Endodermal cell (in vitro differentiated cells): Measurements from ENCODE around the gene ZKSCAN1. TPM values are rescaled to one million over a fixed set of nuclear protein-coding genes. Genes with fewer than 3 reads are reported as not detected.

ENCODE experiments used
- DNase-seq: peaks from one replicate; pipeline ENCODE4 v3.0.0-alpha.2; 2017
- H3K27ac ChIP-seq: 2 replicates; pipeline ENCODE4 v1.5.1; 2013; ENCODE audit warnings: mild to moderate bottlenecking, low read depth, low read length, moderate library complexity
- H3K27me3 ChIP-seq: 2 replicates; pipeline ENCODE4 v1.6.1; 2013; ENCODE audit warnings: mild to moderate bottlenecking, low read length, moderate library complexity; ENCODE audit not compliant: insufficient read depth, control insufficient read depth, poor library complexity, severe bottlenecking
- H3K36me3 ChIP-seq: 2 replicates; pipeline ENCODE4 v1.7.0; 2013; ENCODE audit warnings: mild to moderate bottlenecking, low read length, moderate library complexity; ENCODE audit not compliant: control insufficient read depth, insufficient read depth
- H3K4me1 ChIP-seq: one replicate; pipeline ENCODE4 v1.7.0; 2013; ENCODE audit warnings: low read length; ENCODE audit not compliant: control insufficient read depth, insufficient read depth
- H3K4me3 ChIP-seq: 2 replicates; pipeline ENCODE4 v1.5.1; 2013; ENCODE audit warnings: mild to moderate bottlenecking, low read length, moderate library complexity
- H3K9ac ChIP-seq: 2 replicates; pipeline ENCODE4 v1.6.1; 2013; ENCODE audit warnings: mild to moderate bottlenecking, low read length, moderate library complexity; ENCODE audit not compliant: poor library complexity, severe bottlenecking; ENCODE audit errors: extremely low read depth
- H3K9me3 ChIP-seq: 2 replicates; pipeline ENCODE4 v1.6.1; 2013; ENCODE audit warnings: mild to moderate bottlenecking, low read length, moderate library complexity; ENCODE audit not compliant: control insufficient read depth
- H3K27ac Mint-ChIP-seq: 2 replicates; pipeline ENCODE4 v1.8.0; 2020; ENCODE audit warnings: mixed read lengths
- H3K27me3 Mint-ChIP-seq: 2 replicates; pipeline ENCODE4 v1.8.0; 2021; ENCODE audit warnings: mild to moderate bottlenecking, mixed read lengths; ENCODE audit not compliant: insufficient read depth
- H3K36me3 Mint-ChIP-seq: 2 replicates; pipeline ENCODE4 v1.8.0; 2020; ENCODE audit warnings: low read depth, mixed read lengths
- H3K4me1 Mint-ChIP-seq: 2 replicates; pipeline ENCODE4 v1.8.0; 2020; ENCODE audit warnings: mixed read lengths
- H3K4me3 Mint-ChIP-seq: 2 replicates; pipeline ENCODE4 v1.8.0; 2020; ENCODE audit warnings: mild to moderate bottlenecking, moderate library complexity, mixed read lengths
- H3K9me3 Mint-ChIP-seq: 2 replicates; pipeline ENCODE4 v1.8.0; 2020; ENCODE audit warnings: mild to moderate bottlenecking, mixed read lengths
- WGBS, 2 experiments: methylation state at CpG; one replicate each; pipeline versions ENCODE4 v1.1.5 to v1.1.7; 2013; ENCODE audit warnings: missing lambda C conversion rate in 2 of 2, mixed read lengths in 1 of 2; ENCODE audit not compliant: insufficient coverage in 1 of 2, insufficient read length in 1 of 2; 5-methylcytosine and 5-hydroxymethylcytosine counted together
- total RNA-seq, 2 donors: library from RNA; stranded (reverse); fragmentation: NEBNext Ultra II Directional in 1 of 2; extraction: Animal tissue kit (Norgen Biotek cat#: 25700) in 1 of 2; gene quantifications; 2 replicates in 1 of 2; 3 replicates in 1 of 2; pipeline ENCODE4 v1.2.1, GENCODE V29; 2021
- TF ChIP-seq, protein P1 (sequence below): fragments of 200-600 bp; sonication (generic); conservative IDR thresholded peaks from 2 replicates; pipeline ENCODE4 v1.5.0; 2021; ENCODE audit warnings: antibody characterized with exemption, mild to moderate bottlenecking

The ZKSCAN1 gene
- total RNA-seq, 2 donors from 2014 or later: 57.1 to 68.0 TPM

DNA sequence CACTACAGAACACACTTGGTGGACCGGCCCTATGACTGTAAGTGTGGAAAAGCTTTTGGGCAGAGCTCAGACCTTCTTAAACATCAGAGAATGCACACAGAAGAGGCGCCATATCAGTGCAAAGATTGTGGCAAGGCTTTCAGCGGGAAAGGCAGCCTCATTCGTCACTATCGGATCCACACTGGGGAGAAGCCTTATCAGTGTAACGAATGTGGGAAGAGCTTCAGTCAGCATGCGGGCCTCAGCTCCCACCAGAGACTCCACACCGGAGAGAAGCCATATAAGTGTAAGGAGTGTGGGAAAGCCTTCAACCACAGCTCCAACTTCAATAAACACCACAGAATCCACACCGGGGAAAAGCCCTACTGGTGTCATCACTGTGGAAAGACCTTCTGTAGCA is 48.8 kb downstream of the ZKSCAN1 start:
- Histone ChIP-seq H3K27ac (no peak overlapping the region), H3K9me3 (peaks cover 2% of the 10 kb centered on the region), H3K36me3 (peaks cover 73% of the 10 kb centered on the region), H3K4me3 (no peak overlapping the region), H3K27me3 (no peaks in the 10 kb centered on the region), H3K9ac (no peak overlapping the region), H3K4me1 (no peaks in the 10 kb centered on the region)
- 91 to 94% methylated on average over 6 to 9 of the region's 9 CpGs for WGBS, 2 experiments
- TF ChIP-seq, protein P1, sequence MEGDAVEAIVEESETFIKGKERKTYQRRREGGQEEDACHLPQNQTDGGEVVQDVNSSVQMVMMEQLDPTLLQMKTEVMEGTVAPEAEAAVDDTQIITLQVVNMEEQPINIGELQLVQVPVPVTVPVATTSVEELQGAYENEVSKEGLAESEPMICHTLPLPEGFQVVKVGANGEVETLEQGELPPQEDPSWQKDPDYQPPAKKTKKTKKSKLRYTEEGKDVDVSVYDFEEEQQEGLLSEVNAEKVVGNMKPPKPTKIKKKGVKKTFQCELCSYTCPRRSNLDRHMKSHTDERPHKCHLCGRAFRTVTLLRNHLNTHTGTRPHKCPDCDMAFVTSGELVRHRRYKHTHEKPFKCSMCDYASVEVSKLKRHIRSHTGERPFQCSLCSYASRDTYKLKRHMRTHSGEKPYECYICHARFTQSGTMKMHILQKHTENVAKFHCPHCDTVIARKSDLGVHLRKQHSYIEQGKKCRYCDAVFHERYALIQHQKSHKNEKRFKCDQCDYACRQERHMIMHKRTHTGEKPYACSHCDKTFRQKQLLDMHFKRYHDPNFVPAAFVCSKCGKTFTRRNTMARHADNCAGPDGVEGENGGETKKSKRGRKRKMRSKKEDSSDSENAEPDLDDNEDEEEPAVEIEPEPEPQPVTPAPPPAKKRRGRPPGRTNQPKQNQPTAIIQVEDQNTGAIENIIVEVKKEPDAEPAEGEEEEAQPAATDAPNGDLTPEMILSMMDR: no peak
- Mint-ChIP-seq H3K4me1 (no peaks in the 10 kb centered on the region), H3K4me3 (no peak overlapping the region), H3K27ac (no peak overlapping the region), H3K27me3 (no peaks in the 10 kb centered on the region), H3K36me3 (peaks cover 86% of the 10 kb centered on the region), H3K9me3 (peaks cover 27% of the 10 kb centered on the region)
- no peak for DNase-seq

DNA sequence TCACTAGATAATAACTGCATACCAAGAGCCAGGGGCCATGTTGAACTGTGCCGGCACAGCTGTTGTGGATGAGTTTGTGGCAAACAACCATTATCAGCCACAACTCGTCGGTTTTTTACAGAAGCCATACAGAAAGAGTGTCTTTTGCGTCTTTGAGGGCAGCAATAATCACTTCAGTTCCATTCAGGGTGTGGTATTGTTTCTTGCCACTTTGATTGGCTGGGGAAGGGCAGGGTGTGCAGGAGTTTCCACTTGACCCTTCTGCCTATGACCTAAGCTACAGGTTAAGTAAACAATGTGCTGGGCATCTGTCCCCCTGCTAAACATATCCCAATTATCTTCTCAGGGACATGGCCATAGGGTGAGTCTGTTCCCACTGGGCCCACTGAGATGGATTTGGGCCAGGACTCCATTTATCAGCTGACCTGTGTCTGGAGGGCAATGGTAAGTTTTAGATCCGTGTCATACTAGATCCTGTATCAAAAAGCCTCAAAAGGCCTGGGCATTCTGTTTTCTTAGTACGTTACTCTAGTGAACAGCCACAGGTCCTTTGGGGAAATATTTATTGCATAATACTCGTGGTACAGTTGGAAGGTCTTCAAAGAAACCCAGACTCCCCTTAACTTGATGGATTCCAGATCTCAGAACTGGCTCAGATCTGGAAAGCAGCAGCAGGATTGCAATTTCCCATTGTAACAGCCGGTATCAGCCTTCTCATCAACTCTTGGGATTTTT is 50.2 kb downstream of the ZKSCAN1 start:
- no peaks in the 10 kb centered on the region for H3K4me1 ChIP-seq
- no peak overlapping the region for H3K4me3 ChIP-seq
- peaks cover 42% of the 10 kb centered on the region for H3K9me3 Mint-ChIP-seq
- no peaks in the 10 kb centered on the region for H3K27me3 ChIP-seq
- peaks cover 78% of the 10 kb centered on the region for H3K36me3 ChIP-seq
- H3K9ac ChIP-seq: no peak overlapping the region
- no peak overlapping the region for H3K27ac ChIP-seq
- H3K36me3 Mint-ChIP-seq: peaks cover 89% of the 10 kb centered on the region
- H3K27me3 Mint-ChIP-seq: no peaks in the 10 kb centered on the region
- TF ChIP-seq, protein P1: no peak
- no peak for DNase-seq
- H3K9me3 ChIP-seq: peaks cover 17% of the 10 kb centered on the region
- no peaks in the 10 kb centered on the region for H3K4me1 Mint-ChIP-seq
- no peak overlapping the region for H3K27ac Mint-ChIP-seq
- H3K4me3 Mint-ChIP-seq: no peak overlapping the region
- 94 to 95% methylated on average over 7 to 8 of the region's 8 CpGs for WGBS, 2 experiments

DNA sequence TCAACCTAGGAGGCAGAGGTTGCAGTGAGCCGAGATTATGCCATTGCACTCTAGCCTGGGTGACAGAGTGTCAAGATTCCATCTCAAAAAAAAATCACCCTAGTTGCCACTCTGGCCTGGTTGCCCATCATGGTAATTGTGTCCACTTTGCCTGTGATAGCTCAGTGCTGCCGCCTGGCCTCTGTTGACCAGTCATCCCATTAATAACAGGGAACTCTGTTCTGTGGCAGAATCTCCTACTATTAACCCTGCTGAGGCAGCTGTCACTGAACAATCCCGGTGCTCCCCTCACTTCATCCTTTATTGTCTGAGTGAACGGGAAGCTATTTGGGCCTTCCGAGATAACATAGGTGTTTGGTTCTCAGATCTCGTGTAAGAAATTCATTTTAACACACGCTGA is 51.6 kb downstream of the ZKSCAN1 start:
- no peaks in the 10 kb centered on the region for H3K4me1 Mint-ChIP-seq
- no peak overlapping the region for H3K27ac Mint-ChIP-seq
- Histone ChIP-seq H3K4me3 (no peak overlapping the region), H3K9ac (no peak overlapping the region), H3K9me3 (peaks cover 30% of the 10 kb centered on the region), H3K4me1 (no peaks in the 10 kb centered on the region), H3K27ac (no peak overlapping the region), H3K36me3 (peaks cover 79% of the 10 kb centered on the region), H3K27me3 (no peaks in the 10 kb centered on the region)
- H3K27me3 Mint-ChIP-seq: no peaks in the 10 kb centered on the region
- H3K4me3 Mint-ChIP-seq: no peak overlapping the region
- H3K36me3 Mint-ChIP-seq: peaks cover 89% of the 10 kb centered on the region
- TF ChIP-seq, protein P1: no peak
- 91 to 94% methylated on average over 7 of the region's 7 CpGs for WGBS, 2 experiments
- peaks cover 55% of the 10 kb centered on the region for H3K9me3 Mint-ChIP-seq
- no peak for DNase-seq
